HG02642 (cell line): ENCODE measurements around the gene SAP30BP.

Source experiments
- ATAC-seq: cut with Tn5 transposase; IDR thresholded peaks from one replicate; pipeline ENCODE4 v1.9.1; 2021; ENCODE audit warnings: mild to moderate bottlenecking; ENCODE audit not compliant: unreplicated experiment, poor library complexity

SAP30BP gene

GRCh38 chr17:75666959-75667790, at the start of gene SAP30BP, which contains the start of gene RECQL5:
TSS of gene SAP30BP (plus strand) at chr17:75667338. CDS start at chr17:75667373, 35 bp downstream.
TSS of gene RECQL5 (minus strand) at chr17:75667154. CDS start at chr17:75666557, 597 bp downstream.
- peak; percentile 80 for ATAC-seq

- no peak for ATAC-seq
Observed at GRCh38 chr17:75617675-75618074, 49.5 kb upstream of the SAP30BP start.

GRCh38 chr17:75619506-75620431, 47.4 kb upstream of the SAP30BP start:
- no peak for ATAC-seq

GRCh38 chr17:75621489-75621888, 45.6 kb upstream of the SAP30BP start:
- ATAC-seq: no peak

- ATAC-seq: no peak
Observed at GRCh38 chr17:75622076-75622475, 45.1 kb upstream of the SAP30BP start.

GRCh38 chr17:75622771-75623273, 44.3 kb upstream of the SAP30BP start:
- ATAC-seq: no peak

- no peak for ATAC-seq
Observed at GRCh38 chr17:75623386-75623785, 43.8 kb upstream of the SAP30BP start.

- no peak for ATAC-seq
Observed at GRCh38 chr17:75624021-75624420, 43.1 kb upstream of the SAP30BP start.

- no peak for ATAC-seq
Observed at GRCh38 chr17:75624714-75625345, 42.3 kb upstream of the SAP30BP start.

- no peak for ATAC-seq
Observed at GRCh38 chr17:75625813-75626486, 41.2 kb upstream of the SAP30BP start.

GRCh38 chr17:75626496-75627038, 40.6 kb upstream of the SAP30BP start:
- ATAC-seq: no peak

- ATAC-seq: no peak
Observed at GRCh38 chr17:75627094-75627493, 40.0 kb upstream of the SAP30BP start.

GRCh38 chr17:75628425-75628824, 38.7 kb upstream of the SAP30BP start:
- ATAC-seq: no peak

- ATAC-seq: no peak
Observed at GRCh38 chr17:75629157-75629556, 38.0 kb upstream of the SAP30BP start.

GRCh38 chr17:75630071-75630917, 36.8 kb upstream of the SAP30BP start:
- ATAC-seq: no peak

GRCh38 chr17:75631353-75631752, 35.8 kb upstream of the SAP30BP start:
- ATAC-seq: no peak

GRCh38 chr17:75632428-75632827, 34.7 kb upstream of the SAP30BP start:
- ATAC-seq: no peak

GRCh38 chr17:75632863-75633485, 34.2 kb upstream of the SAP30BP start, which contains the start of gene SMIM5:
TSS of gene SMIM5 (plus strand) at chr17:75633434. CDS start at chr17:75640202, 6,768 bp downstream.
- peak; percentile 45 for ATAC-seq
